WI38 (cell line): Measurements from ENCODE around the gene CENPT.

ENCODE experiments used
- H3K4me3 ChIP-seq: 2 replicates; pipeline ENCODE4 v1.5.1; 2011; ENCODE audit warnings: low read depth, mild to moderate bottlenecking, control low read depth, low read length
- TF ChIP-seq, protein P1 (sequence below): IDR thresholded peaks from 2 replicates; pipeline ENCODE4 v1.5.1; 2012; ENCODE audit warnings: low read depth, mild to moderate bottlenecking, control low read depth, low read length

Gene CENPT

DNA sequence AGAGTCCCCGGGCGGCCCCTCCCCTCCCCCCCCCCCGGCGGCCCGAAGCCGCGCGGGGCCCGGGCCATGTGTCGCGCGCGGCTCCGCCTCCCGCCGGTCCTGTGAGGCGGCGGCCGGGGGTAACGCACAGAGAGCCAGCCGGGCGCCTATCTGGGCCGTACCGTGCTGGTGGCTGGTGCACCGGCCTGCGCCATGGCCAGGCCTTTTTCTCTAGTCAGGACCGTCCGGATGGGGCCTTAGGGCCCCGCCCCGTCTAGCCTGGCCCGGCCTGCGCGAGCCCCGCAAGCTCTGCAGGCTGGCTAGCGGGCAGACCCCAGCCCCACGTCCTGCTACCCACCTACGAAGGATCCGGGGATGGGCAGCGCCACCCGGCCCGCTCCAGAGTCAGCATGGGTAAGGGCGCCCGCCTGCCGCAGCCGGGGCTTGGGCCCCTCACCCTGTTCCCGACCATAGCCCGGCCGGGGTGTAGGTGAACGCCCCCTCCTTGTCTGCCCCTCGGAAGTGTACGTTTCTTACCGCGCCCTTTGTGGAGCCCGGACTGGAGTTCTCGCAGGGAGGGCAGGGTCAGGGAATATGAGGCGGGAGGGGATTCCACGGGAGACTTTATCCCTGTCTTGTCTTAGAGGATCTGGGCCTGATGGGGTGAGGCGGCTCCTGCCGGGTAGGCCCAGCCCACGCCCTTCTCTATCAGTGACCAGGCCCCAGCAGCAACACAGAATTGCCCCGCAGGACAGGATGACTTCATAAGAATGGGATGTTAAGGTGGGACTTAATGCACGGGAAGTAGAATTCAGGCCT lies at the start of gene CENPT:
Gene CENPT (minus strand): TSS at position 630 of the 798 bp plus-strand sequence. CDS start 13,834 bp downstream, outside the sequence.
- TF ChIP-seq, protein P1, sequence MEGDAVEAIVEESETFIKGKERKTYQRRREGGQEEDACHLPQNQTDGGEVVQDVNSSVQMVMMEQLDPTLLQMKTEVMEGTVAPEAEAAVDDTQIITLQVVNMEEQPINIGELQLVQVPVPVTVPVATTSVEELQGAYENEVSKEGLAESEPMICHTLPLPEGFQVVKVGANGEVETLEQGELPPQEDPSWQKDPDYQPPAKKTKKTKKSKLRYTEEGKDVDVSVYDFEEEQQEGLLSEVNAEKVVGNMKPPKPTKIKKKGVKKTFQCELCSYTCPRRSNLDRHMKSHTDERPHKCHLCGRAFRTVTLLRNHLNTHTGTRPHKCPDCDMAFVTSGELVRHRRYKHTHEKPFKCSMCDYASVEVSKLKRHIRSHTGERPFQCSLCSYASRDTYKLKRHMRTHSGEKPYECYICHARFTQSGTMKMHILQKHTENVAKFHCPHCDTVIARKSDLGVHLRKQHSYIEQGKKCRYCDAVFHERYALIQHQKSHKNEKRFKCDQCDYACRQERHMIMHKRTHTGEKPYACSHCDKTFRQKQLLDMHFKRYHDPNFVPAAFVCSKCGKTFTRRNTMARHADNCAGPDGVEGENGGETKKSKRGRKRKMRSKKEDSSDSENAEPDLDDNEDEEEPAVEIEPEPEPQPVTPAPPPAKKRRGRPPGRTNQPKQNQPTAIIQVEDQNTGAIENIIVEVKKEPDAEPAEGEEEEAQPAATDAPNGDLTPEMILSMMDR, result no peak
- peak within 1 kb of the TSS; percentile 97 for H3K4me3 ChIP-seq

DNA sequence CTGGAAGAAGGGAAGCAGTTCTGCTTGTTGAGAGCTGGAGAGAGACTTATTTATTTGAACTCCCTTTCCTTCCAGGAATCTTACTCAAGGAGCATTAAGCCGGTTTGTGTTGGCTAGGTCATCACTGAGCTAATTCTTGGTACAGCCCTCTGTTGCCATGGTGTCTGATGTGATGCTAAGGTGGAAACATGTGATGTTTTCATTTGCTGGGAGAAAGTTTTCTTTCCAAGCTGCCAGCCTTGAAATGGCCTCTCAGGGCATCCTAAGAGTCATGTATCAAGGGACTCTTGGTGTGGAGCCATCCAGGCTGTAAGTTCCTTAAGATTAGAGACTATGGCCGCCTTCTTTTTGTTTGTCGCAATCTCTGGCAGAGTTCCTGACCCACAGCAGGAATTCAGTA lies 49.7 kb upstream of the CENPT start:
- H3K4me3 ChIP-seq, result no peak overlapping the region
- TF ChIP-seq, protein P1, result no peak

- H3K4me3 ChIP-seq, result peak overlapping the region; percentile 94
- TF ChIP-seq, protein P1, result no peak
These were observed 46.4 kb upstream of the CENPT start for GRCh38 chr16:67893743-67894399.

GRCh38 chr16:67892899-67893742 lies 45.6 kb upstream of the CENPT start, which contains the start of gene PSKH1:
Gene PSKH1, plus strand, starts transcription at chr16:67893254. Its CDS starts 15,496 bp downstream, at chr16:67908750.
- TF ChIP-seq, protein P1, result no peak
- H3K4me3 ChIP-seq, result peak within 1 kb of the TSS; percentile 94

- H3K4me3 ChIP-seq, result peak overlapping the region; percentile 94
- TF ChIP-seq, protein P1, result no peak
These were observed 44.9 kb upstream of the CENPT start for GRCh38 chr16:67892375-67892774.

- TF ChIP-seq, protein P1, result no peak
- no peak overlapping the region for H3K4me3 ChIP-seq
These were observed 40.8 kb upstream of the CENPT start for GRCh38 chr16:67888331-67888730.
